ENCODE results near the gene CYB5R2.

Gene CYB5R2

DNA sequence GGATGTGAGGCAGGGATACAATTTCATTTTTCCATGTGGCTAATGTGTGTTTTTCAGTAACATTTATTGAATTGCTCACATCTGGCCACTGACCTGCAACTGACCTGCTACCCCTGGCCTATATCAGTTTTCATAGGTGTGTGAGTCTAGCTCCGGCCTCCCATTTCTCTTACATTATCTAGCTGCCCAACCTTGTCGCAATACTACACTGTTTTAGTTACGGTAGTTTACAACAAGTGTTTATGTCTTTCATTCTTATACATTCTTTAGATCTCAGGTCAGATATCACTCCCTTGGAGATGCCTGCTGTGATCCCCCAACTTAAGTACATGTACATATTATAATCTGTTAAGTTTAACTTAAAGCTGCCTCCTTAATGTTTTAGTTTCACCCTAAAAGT, 2.3 kb upstream of the CYB5R2 start:
- no peak overlapping the region for H4K91ac ChIP-seq (ENCODE audit: low read depth, low read length)
- no peaks in the 10 kb centered on the region for H3K27me3 ChIP-seq (ENCODE audit: insufficient read depth, low read length)
- no peak overlapping the region for H2AK5ac ChIP-seq (ENCODE audit: low read length)
- peak in 1 of 2 donors; percentile 67 for DNase-seq
- no peak overlapping the region for H3K4ac ChIP-seq (ENCODE audit: low read depth, low read length)
- WGBS (ENCODE audit: extremely low coverage, insufficient coverage, insufficient read length): no CpG with 5 or more reads among the region's 3 CpGs
- H3K4me1 ChIP-seq (ENCODE audit: control insufficient read depth in 1 of 2, insufficient read depth in 2 of 2, low read length in 2 of 2): peaks cover 19 to 28% of the 10 kb centered on the region in 2 experiments
- H3K79me2 ChIP-seq (ENCODE audit: control insufficient read depth, insufficient read depth, low read length, poor library complexity): peaks cover 7% of the 10 kb centered on the region
- H3K18ac ChIP-seq (ENCODE audit: low read length): no peak overlapping the region
- no peak overlapping the region for H3K27ac ChIP-seq (ENCODE audit: low read depth, low read length)
- H2BK12ac ChIP-seq (ENCODE audit: low read length): no peak overlapping the region
- H2BK120ac ChIP-seq (ENCODE audit: insufficient read depth, low read length, poor library complexity): no peak overlapping the region
- H2BK5ac ChIP-seq (ENCODE audit: low read depth, low read length, poor library complexity): no peak overlapping the region
- H3K36me3 ChIP-seq (ENCODE audit: control insufficient read depth in 1 of 2, insufficient read depth in 2 of 2, low read length in 2 of 2): no peaks in the 10 kb centered on the region
- no peak overlapping the region for H4K8ac ChIP-seq (ENCODE audit: low read depth, low read length)
- no peak overlapping the region for H3K14ac ChIP-seq (ENCODE audit: low read length)
- H2AFZ ChIP-seq (ENCODE audit: insufficient read depth, low read length, poor library complexity): no peak overlapping the region
- no peak overlapping the region for H3K23ac ChIP-seq (ENCODE audit: low read length)
- no peak overlapping the region for H3K9ac ChIP-seq (ENCODE audit: low read length)
- peaks cover 10% of the 10 kb centered on the region for H3K79me1 ChIP-seq (ENCODE audit: low read length)
- H3K4me3 ChIP-seq (ENCODE audit: low read depth, low read length): no peak overlapping the region
- no peak overlapping the region for H4K12ac ChIP-seq (ENCODE audit: low read depth, low read length)
- no peaks in the 10 kb centered on the region for H3K9me3 ChIP-seq (ENCODE audit: insufficient read depth, low read depth, low read length)
- H3K4me2 ChIP-seq (ENCODE audit: low read length): no peak overlapping the region

- peak; percentile 52 to 76 for DNase-seq
- H2AK5ac ChIP-seq (ENCODE audit: low read length): no peak overlapping the region
- no peak overlapping the region for H3K23ac ChIP-seq (ENCODE audit: low read length)
- peak overlapping the region; percentile 72 for H3K4me3 ChIP-seq (ENCODE audit: low read depth, low read length)
- H2BK120ac ChIP-seq (ENCODE audit: insufficient read depth, low read length, poor library complexity): peak overlapping the region; percentile 86
- H2BK12ac ChIP-seq (ENCODE audit: low read length): no peak overlapping the region
- peak overlapping the region; percentile 88 for H3K4me2 ChIP-seq (ENCODE audit: low read length)
- H3K14ac ChIP-seq (ENCODE audit: low read length): peak overlapping the region; percentile 93
- H3K27me3 ChIP-seq (ENCODE audit: insufficient read depth, low read length): no peaks in the 10 kb centered on the region
- H4K91ac ChIP-seq (ENCODE audit: low read depth, low read length): peak overlapping the region; percentile 63
- peaks cover 7% of the 10 kb centered on the region for H3K79me2 ChIP-seq (ENCODE audit: control insufficient read depth, insufficient read depth, low read length, poor library complexity)
- H4K12ac ChIP-seq (ENCODE audit: low read depth, low read length): peak overlapping the region; percentile 78
- peak overlapping the region; percentile 77 for H2BK5ac ChIP-seq (ENCODE audit: low read depth, low read length, poor library complexity)
- peaks cover 0 to 6% of the 10 kb centered on the region in 2 experiments for H3K36me3 ChIP-seq (ENCODE audit: control insufficient read depth in 1 of 2, insufficient read depth in 2 of 2, low read length in 2 of 2)
- no peaks in the 10 kb centered on the region for H3K9me3 ChIP-seq (ENCODE audit: insufficient read depth, low read depth, low read length)
- H3K4me1 ChIP-seq (ENCODE audit: control insufficient read depth in 1 of 2, insufficient read depth in 2 of 2, low read length in 2 of 2): peaks cover 19 to 37% of the 10 kb centered on the region in 2 experiments
- H3K4ac ChIP-seq (ENCODE audit: low read depth, low read length): peak overlapping the region; percentile 61
- peak overlapping the region; percentile 60 for H3K9ac ChIP-seq (ENCODE audit: low read length)
- peak overlapping the region; percentile 58 for H3K27ac ChIP-seq (ENCODE audit: low read depth, low read length)
- H3K18ac ChIP-seq (ENCODE audit: low read length): peak overlapping the region; percentile 86
- H4K8ac ChIP-seq (ENCODE audit: low read depth, low read length): peak overlapping the region; percentile 90
- H3K79me1 ChIP-seq (ENCODE audit: low read length): peaks cover 10% of the 10 kb centered on the region
- H2AFZ ChIP-seq (ENCODE audit: insufficient read depth, low read length, poor library complexity): peak overlapping the region; percentile 86
- no CpG with 5 or more reads among the region's 72 CpGs for WGBS (ENCODE audit: extremely low coverage, insufficient coverage, insufficient read length)
Measured at GRCh38 chr11:7673724-7674434, 579 bp upstream of the CYB5R2 start.

- Histone ChIP-seq H3K4me3 (ENCODE audit: low read depth, low read length) (no peak overlapping the region), H3K4me1 (ENCODE audit: control insufficient read depth in 1 of 2, insufficient read depth in 2 of 2, low read length in 2 of 2) (peaks cover 26 to 45% of the 10 kb centered on the region in 2 experiments), H3K27ac (ENCODE audit: low read depth, low read length) (peak overlapping the region; percentile 42), H3K4ac (ENCODE audit: low read depth, low read length) (no peak overlapping the region), H2BK120ac (ENCODE audit: insufficient read depth, low read length, poor library complexity) (peak overlapping the region; percentile 14), H2BK12ac (ENCODE audit: low read length) (peak overlapping the region; percentile 25), H4K12ac (ENCODE audit: low read depth, low read length) (no peak overlapping the region), H3K9ac (ENCODE audit: low read length) (no peak overlapping the region), H3K79me1 (ENCODE audit: low read length) (peaks cover 10% of the 10 kb centered on the region), H3K14ac (ENCODE audit: low read length) (no peak overlapping the region), H2AFZ (ENCODE audit: insufficient read depth, low read length, poor library complexity) (no peak overlapping the region), H3K4me2 (ENCODE audit: low read length) (no peak overlapping the region), H4K8ac (ENCODE audit: low read depth, low read length) (peak overlapping the region; percentile 71), H2BK5ac (ENCODE audit: low read depth, low read length, poor library complexity) (no peak overlapping the region), H4K91ac (ENCODE audit: low read depth, low read length) (peak overlapping the region; percentile 33), H3K79me2 (ENCODE audit: control insufficient read depth, insufficient read depth, low read length, poor library complexity) (peaks cover 7% of the 10 kb centered on the region), H2AK5ac (ENCODE audit: low read length) (no peak overlapping the region), H3K23ac (ENCODE audit: low read length) (no peak overlapping the region), H3K36me3 (ENCODE audit: control insufficient read depth in 1 of 2, insufficient read depth in 2 of 2, low read length in 2 of 2) (peaks cover 5 to 12% of the 10 kb centered on the region in 2 experiments), H3K18ac (ENCODE audit: low read length) (no peak overlapping the region), H3K9me3 (ENCODE audit: insufficient read depth, low read depth, low read length) (peaks cover 2% of the 10 kb centered on the region), H3K27me3 (ENCODE audit: insufficient read depth, low read length) (no peaks in the 10 kb centered on the region)
- no CpG with 5 or more reads among the region's 16 CpGs for WGBS (ENCODE audit: extremely low coverage, insufficient coverage, insufficient read length)
- DNase-seq: peak; percentile 82 to 85
Measured at GRCh38 chr11:7672276-7672959, 882 bp downstream of the CYB5R2 start.

GRCh38 chr11:7671347-7672215, 1.7 kb downstream of the CYB5R2 start:
- Histone ChIP-seq H2BK12ac (ENCODE audit: low read length) (no peak overlapping the region), H3K79me1 (ENCODE audit: low read length) (peaks cover 10% of the 10 kb centered on the region), H3K4me3 (ENCODE audit: low read depth, low read length) (no peak overlapping the region), H3K27ac (ENCODE audit: low read depth, low read length) (peak overlapping the region; percentile 42), H3K27me3 (ENCODE audit: insufficient read depth, low read length) (no peaks in the 10 kb centered on the region), H3K4ac (ENCODE audit: low read depth, low read length) (no peak overlapping the region), H4K12ac (ENCODE audit: low read depth, low read length) (no peak overlapping the region), H4K8ac (ENCODE audit: low read depth, low read length) (no peak overlapping the region), H3K23ac (ENCODE audit: low read length) (no peak overlapping the region), H3K18ac (ENCODE audit: low read length) (peak overlapping the region; percentile 6), H4K91ac (ENCODE audit: low read depth, low read length) (peak overlapping the region; percentile 9), H3K36me3 (ENCODE audit: control insufficient read depth in 1 of 2, insufficient read depth in 2 of 2, low read length in 2 of 2) (peaks cover 8 to 16% of the 10 kb centered on the region in 2 experiments), H3K4me1 (ENCODE audit: control insufficient read depth in 1 of 2, insufficient read depth in 2 of 2, low read length in 2 of 2) (peaks cover 26 to 45% of the 10 kb centered on the region in 2 experiments), H3K9ac (ENCODE audit: low read length) (no peak overlapping the region), H2BK5ac (ENCODE audit: low read depth, low read length, poor library complexity) (no peak overlapping the region), H3K9me3 (ENCODE audit: insufficient read depth, low read depth, low read length) (peaks cover 2% of the 10 kb centered on the region), H2AFZ (ENCODE audit: insufficient read depth, low read length, poor library complexity) (no peak overlapping the region), H3K79me2 (ENCODE audit: control insufficient read depth, insufficient read depth, low read length, poor library complexity) (peaks cover 7% of the 10 kb centered on the region), H3K14ac (ENCODE audit: low read length) (no peak overlapping the region), H2BK120ac (ENCODE audit: insufficient read depth, low read length, poor library complexity) (no peak overlapping the region), H3K4me2 (ENCODE audit: low read length) (no peak overlapping the region), H2AK5ac (ENCODE audit: low read length) (no peak overlapping the region)
- DNase-seq: peak; percentile 98 to 99
- no CpG with 5 or more reads among the region's 10 CpGs for WGBS (ENCODE audit: extremely low coverage, insufficient coverage, insufficient read length)
